ENCODE results near the gene HAPLN2. TPM values are rescaled to one million over a fixed set of nuclear protein-coding genes. Genes with fewer than 3 reads are reported as not detected.

The HAPLN2 gene
- total RNA-seq, 4 donors from 2014 or later, result 0.55 to 1.9 TPM; not detected in 2

GRCh38 chr1:156644146-156644545 is 24.9 kb downstream of the HAPLN2 start:
- in situ Hi-C loops (cut with MboI; ENCODE audit: low pct_ligation_motif_present in 1 of 4, low pct_unique_long_range_greater_than_20kb in 1 of 4, low sequenced_read_pairs in 3 of 4) (no loop called here), intact Hi-C loops (cut with DNase I; ENCODE audit: low total_unique reads) (no loop called here)
- H3K4me3 ChIP-seq, result no peak overlapping the region
- no peak for DNase-seq
- peaks cover 85% of the 10 kb centered on the region for H3K27me3 ChIP-seq
- no peak for TF ChIP-seq POLR2A (IDR thresholded peaks at IDR 0.05)
- no peaks in the 10 kb centered on the region for H3K36me3 ChIP-seq
- H3K9me3 ChIP-seq, result no peaks in the 10 kb centered on the region
- peaks cover 5 to 12% (median 10%) of the 10 kb centered on the region in 4 donors for H3K4me1 ChIP-seq
- 73% methylated on average over 3 of the region's 3 CpGs; no CpG with 5 or more reads in 1 of the 2 donors for WGBS, 2 donors (ENCODE audit: low coverage in 1 of 2)
- no peak overlapping the region for H3K27ac ChIP-seq

GRCh38 chr1:156644640-156645039 is 25.4 kb downstream of the HAPLN2 start:
- Histone ChIP-seq H3K27me3 (peaks cover 80% of the 10 kb centered on the region), H3K27ac (no peak overlapping the region), H3K4me3 (no peak overlapping the region), H3K4me1 (peaks cover 5 to 12% (median 10%) of the 10 kb centered on the region in 4 donors), H3K9me3 (no peaks in the 10 kb centered on the region), H3K36me3 (no peaks in the 10 kb centered on the region)
- in situ Hi-C loops (cut with MboI; ENCODE audit: low pct_ligation_motif_present in 1 of 4, low pct_unique_long_range_greater_than_20kb in 1 of 4, low sequenced_read_pairs in 3 of 4) (no loop called here), intact Hi-C loops (cut with DNase I; ENCODE audit: low total_unique reads) (no loop called here)
- WGBS, 2 donors (ENCODE audit: low coverage in 1 of 2), result 20 to 30% methylated on average over 1 of the region's 1 CpG
- no peak for DNase-seq
- no peak for TF ChIP-seq CTCF (IDR thresholded peaks at IDR 0.05)
- no peak for TF ChIP-seq POLR2AphosphoS5 (IDR thresholded peaks at IDR 0.05)
- TF ChIP-seq POLR2A (IDR thresholded peaks at IDR 0.05), result no peak

- no peak for DNase-seq
- Histone ChIP-seq H3K9me3 (no peaks in the 10 kb centered on the region), H3K4me1 (peaks cover 5 to 12% (median 10%) of the 10 kb centered on the region in 4 donors), H3K27me3 (peaks cover 76% of the 10 kb centered on the region), H3K27ac (no peak overlapping the region), H3K4me3 (no peak overlapping the region), H3K36me3 (no peaks in the 10 kb centered on the region)
- TF ChIP-seq POLR2A (IDR thresholded peaks at IDR 0.05) (no peak), EP300 (IDR thresholded peaks at IDR 0.05; ENCODE audit: low read depth) (no peak), POLR2AphosphoS5 (IDR thresholded peaks at IDR 0.05) (no peak), CTCF (IDR thresholded peaks at IDR 0.05) (no peak)
- in situ Hi-C loops (cut with MboI; ENCODE audit: low pct_ligation_motif_present in 1 of 4, low pct_unique_long_range_greater_than_20kb in 1 of 4, low sequenced_read_pairs in 3 of 4) (no loop called here), intact Hi-C loops (cut with DNase I; ENCODE audit: low total_unique reads) (no loop called here)
- 67 to 68% methylated on average over 2 to 3 of the region's 3 CpGs for WGBS, 2 donors (ENCODE audit: low coverage in 1 of 2)
Measured at GRCh38 chr1:156645056-156645455, 25.8 kb downstream of the HAPLN2 start.

GRCh38 chr1:156645666-156646065 is 26.5 kb downstream of the HAPLN2 start:
- WGBS, 2 donors (ENCODE audit: low coverage in 1 of 2), result 89 to 100% methylated on average over 1 of the region's 1 CpG

More at GRCh38 chr1:156645666-156646065, 26.5 kb downstream of the HAPLN2 start:
- Histone ChIP-seq H3K36me3 (no peaks in the 10 kb centered on the region), H3K4me3 (no peak overlapping the region), H3K27ac (no peak overlapping the region), H3K27me3 (peaks cover 70% of the 10 kb centered on the region), H3K4me1 (peaks cover 5 to 12% (median 10%) of the 10 kb centered on the region in 4 donors), H3K9me3 (no peaks in the 10 kb centered on the region)
- DNase-seq, result no peak
- intact Hi-C loops (cut with DNase I; ENCODE audit: low total_unique reads) (no loop called here), in situ Hi-C loops (cut with MboI; ENCODE audit: low pct_ligation_motif_present in 1 of 4, low pct_unique_long_range_greater_than_20kb in 1 of 4, low sequenced_read_pairs in 3 of 4) (no loop called here)
- TF ChIP-seq POLR2A (IDR thresholded peaks at IDR 0.05), result no peak
- TF ChIP-seq POLR2AphosphoS5 (IDR thresholded peaks at IDR 0.05), result no peak
- TF ChIP-seq EP300 (IDR thresholded peaks at IDR 0.05; ENCODE audit: low read depth), result no peak
- TF ChIP-seq CTCF (IDR thresholded peaks at IDR 0.05), result no peak

Data from transverse colon (tissue), 4 donors.